Transverse colon (tissue), 3 donors: ENCODE results near the gene ENO2.

Experiments
- CTCF ChIP-seq, 5 experiments: fragments of 200-600 bp in 3 of 5; fragments of 450-650 bp in 2 of 5; sonication (generic) in 3 of 5; IDR thresholded peaks; 1 replicate in 2 of 5; 2 replicates in 3 of 5; pipeline ENCODE4 v1.5.1; 2016 to 2017; ENCODE audit warnings: antibody characterized with exemption in 5 of 5, inconsistent platforms in 3 of 5, mild to moderate bottlenecking in 2 of 5, moderate library complexity in 1 of 5
- EP300 ChIP-seq: sonication (generic); formaldehyde crosslinking; IDR thresholded peaks from one replicate; pipeline ENCODE4 v1.6.1; 2017; ENCODE audit warnings: antibody characterized with exemption, low read depth

DNA sequence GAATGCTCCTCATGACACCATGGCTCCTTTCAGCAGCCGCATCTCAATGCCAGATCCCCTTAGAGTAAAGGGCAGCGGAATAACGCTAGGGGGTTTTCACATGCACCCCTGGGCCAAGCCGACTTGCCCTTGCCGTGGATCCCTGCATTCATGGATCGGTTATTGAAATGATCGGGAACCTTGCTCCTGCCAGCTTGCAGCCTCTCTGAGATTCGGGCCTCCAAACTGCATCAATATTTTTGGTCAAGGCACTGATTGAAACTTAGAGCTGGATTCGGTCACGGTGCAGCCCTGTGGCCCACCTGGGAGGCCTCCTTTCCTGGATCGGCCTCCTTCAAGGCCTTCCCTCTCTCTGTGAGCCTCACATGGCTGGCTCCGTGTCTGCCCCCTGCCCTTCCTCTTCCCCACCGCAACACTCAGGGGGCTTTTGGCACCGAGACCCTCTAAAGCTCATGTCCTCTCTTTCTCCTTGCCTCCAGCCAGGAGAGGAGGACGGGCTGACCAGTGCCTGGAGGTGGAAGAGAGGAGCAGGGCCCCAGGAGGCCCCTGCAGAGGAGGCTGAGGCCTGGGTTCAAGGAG is 38.6 kb downstream of the ENO2 start:
- TF ChIP-seq CTCF (IDR thresholded peaks at IDR 0.05) (no peak), EP300 (no peak)
